ENCODE data around the gene CWC27. TPM values are rescaled to one million over a fixed set of nuclear protein-coding genes. Genes with fewer than 3 reads are reported as not detected.

CWC27 gene
- total RNA-seq, 2 experiments from 2014 or later: 31.4 to 33.7 TPM

GRCh38 chr5:65020492-65020891 lies 251.8 kb downstream of the CWC27 start:
- Mint-ChIP-seq H3K27me3 (no peaks in the 10 kb centered on the region), H3K4me3 (no peak overlapping the region), H3K27ac (no peak overlapping the region), H3K9me3 (no peaks in the 10 kb centered on the region), H3K36me3 (no peaks in the 10 kb centered on the region), H3K4me1 (ENCODE audit: low read depth) (peaks cover 9% of the 10 kb centered on the region)
- intact Hi-C loops (cut with micrococcal nuclease): loop anchor here (2.0 kb wide), 1 partner anchor 14 kb away; no protein-coding TSS in a partner anchor
- ChIA-PET CTCF (no interaction called here), POLR2A (no interaction called here)
- no peak for DNase-seq

GRCh38 chr5:65021527-65022226 lies 252.9 kb downstream of the CWC27 start:
- DNase-seq: no peak
- ChIA-PET CTCF (no interaction called here), POLR2A (no interaction called here)
- Mint-ChIP-seq H3K9me3 (no peaks in the 10 kb centered on the region), H3K27me3 (no peaks in the 10 kb centered on the region), H3K4me3 (no peak overlapping the region), H3K36me3 (no peaks in the 10 kb centered on the region), H3K4me1 (ENCODE audit: low read depth) (peaks cover 11% of the 10 kb centered on the region), H3K27ac (no peak overlapping the region)
- intact Hi-C loops (cut with micrococcal nuclease): loop anchor here (2.0 kb wide), 1 partner anchor 13 kb away; no protein-coding TSS in a partner anchor

- no peaks in the 10 kb centered on the region for H3K27me3 Mint-ChIP-seq
- POLR2A ChIA-PET: no interaction called here
- CTCF ChIA-PET: no interaction called here
Observed at GRCh38 chr5:65022932-65023331, 254.2 kb downstream of the CWC27 start.

GRCh38 chr5:65024681-65025080 lies 256.0 kb downstream of the CWC27 start:
- CTCF ChIA-PET: no interaction called here
- no peaks in the 10 kb centered on the region for H3K9me3 Mint-ChIP-seq
- intact Hi-C loops (cut with micrococcal nuclease): no loop called here

More at GRCh38 chr5:65022932-65023331, 254.2 kb downstream of the CWC27 start:
- intact Hi-C loops (cut with micrococcal nuclease): no loop called here
- DNase-seq: no peak
- Mint-ChIP-seq H3K4me1 (ENCODE audit: low read depth) (peaks cover 18% of the 10 kb centered on the region), H3K4me3 (no peak overlapping the region), H3K36me3 (no peaks in the 10 kb centered on the region), H3K9me3 (no peaks in the 10 kb centered on the region), H3K27ac (no peak overlapping the region)

GRCh38 chr5:65026816-65027548 lies 258.3 kb downstream of the CWC27 start:
- ChIA-PET CTCF (no interaction called here), POLR2A (no interaction called here)
- no peaks in the 10 kb centered on the region for H3K36me3 Mint-ChIP-seq
- no peaks in the 10 kb centered on the region for H3K27me3 Mint-ChIP-seq
- H3K27ac Mint-ChIP-seq: peak overlapping the region; percentile 3
- no peaks in the 10 kb centered on the region for H3K9me3 Mint-ChIP-seq
- peak; percentile 34 for DNase-seq
- intact Hi-C loops (cut with micrococcal nuclease): no loop called here
- peaks cover 9% of the 10 kb centered on the region for H3K4me1 Mint-ChIP-seq (ENCODE audit: low read depth)
- H3K4me3 Mint-ChIP-seq: no peak overlapping the region

More at GRCh38 chr5:65024681-65025080, 256.0 kb downstream of the CWC27 start:
- Mint-ChIP-seq H3K27ac (no peak overlapping the region), H3K4me1 (ENCODE audit: low read depth) (peaks cover 18% of the 10 kb centered on the region), H3K4me3 (no peak overlapping the region), H3K36me3 (no peaks in the 10 kb centered on the region), H3K27me3 (no peaks in the 10 kb centered on the region)
- DNase-seq: no peak
- POLR2A ChIA-PET: no interaction called here

GRCh38 chr5:65029178-65029577 lies 260.4 kb downstream of the CWC27 start:
- peaks cover 9% of the 10 kb centered on the region for H3K4me1 Mint-ChIP-seq (ENCODE audit: low read depth)
- H3K36me3 Mint-ChIP-seq: no peaks in the 10 kb centered on the region
- no peaks in the 10 kb centered on the region for H3K9me3 Mint-ChIP-seq
- no peak overlapping the region for H3K4me3 Mint-ChIP-seq
- intact Hi-C loops (cut with micrococcal nuclease): no loop called here
- CTCF ChIA-PET: no interaction called here
- POLR2A ChIA-PET: no interaction called here
- no peak overlapping the region for H3K27ac Mint-ChIP-seq
- H3K27me3 Mint-ChIP-seq: no peaks in the 10 kb centered on the region
- no peak for DNase-seq

GRCh38 chr5:65030056-65030455 lies 261.3 kb downstream of the CWC27 start:
- ChIA-PET CTCF (no interaction called here), POLR2A (no interaction called here)
- H3K27me3 Mint-ChIP-seq: no peaks in the 10 kb centered on the region
- no peaks in the 10 kb centered on the region for H3K9me3 Mint-ChIP-seq
- H3K36me3 Mint-ChIP-seq: no peaks in the 10 kb centered on the region
- intact Hi-C loops (cut with micrococcal nuclease): no loop called here
- no peak overlapping the region for H3K27ac Mint-ChIP-seq
- no peak for DNase-seq
- peaks cover 12% of the 10 kb centered on the region for H3K4me1 Mint-ChIP-seq (ENCODE audit: low read depth)
- H3K4me3 Mint-ChIP-seq: no peak overlapping the region

GRCh38 chr5:65032250-65032649 lies 263.5 kb downstream of the CWC27 start:
- H3K4me3 Mint-ChIP-seq: no peak overlapping the region
- POLR2A ChIA-PET: no interaction called here
- H3K9me3 Mint-ChIP-seq: no peaks in the 10 kb centered on the region
- intact Hi-C loops (cut with micrococcal nuclease): no loop called here
- H3K4me1 Mint-ChIP-seq (ENCODE audit: low read depth): peaks cover 22% of the 10 kb centered on the region
- DNase-seq: no peak
- no peaks in the 10 kb centered on the region for H3K36me3 Mint-ChIP-seq
- H3K27ac Mint-ChIP-seq: no peak overlapping the region
- H3K27me3 Mint-ChIP-seq: no peaks in the 10 kb centered on the region
- CTCF ChIA-PET: no interaction called here

GRCh38 chr5:65034029-65034812 lies 265.5 kb downstream of the CWC27 start:
- ChIA-PET POLR2A (interaction anchor here (1.3 to 1.6 kb wide), 2 partner anchors 69 to 267 kb away, joined by 3 read pairs; no protein-coding TSS in a partner anchor), CTCF (no interaction called here)
- H3K4me3 Mint-ChIP-seq: peak overlapping the region; percentile 55
- H3K9me3 Mint-ChIP-seq: no peaks in the 10 kb centered on the region
- no peak for DNase-seq
- intact Hi-C loops (cut with micrococcal nuclease): loop anchor here (2.0 kb wide), 1 partner anchor 13 kb away; no protein-coding TSS in a partner anchor
- H3K4me1 Mint-ChIP-seq (ENCODE audit: low read depth): peaks cover 31% of the 10 kb centered on the region
- H3K27ac Mint-ChIP-seq: peak overlapping the region; percentile 60
- H3K36me3 Mint-ChIP-seq: no peaks in the 10 kb centered on the region
- H3K27me3 Mint-ChIP-seq: no peaks in the 10 kb centered on the region

- H3K4me3 Mint-ChIP-seq: peak overlapping the region; percentile 72
- ChIA-PET CTCF (no interaction called here), POLR2A (interaction anchor here (1.0 to 1.6 kb wide), 3 partner anchors 68 to 528 kb away, joined by 3 read pairs; partner anchors contain the start of genes CENPK and PPWD1)
- intact Hi-C loops (cut with micrococcal nuclease): loop anchor here (1.0 to 5.0 kb wide), 6 partner anchors 14 to 892 kb away; partner anchors contain the start of genes CENPK, CWC27, ERBIN and PPWD1
- H3K36me3 Mint-ChIP-seq: no peaks in the 10 kb centered on the region
- no peaks in the 10 kb centered on the region for H3K27me3 Mint-ChIP-seq
- no peaks in the 10 kb centered on the region for H3K9me3 Mint-ChIP-seq
- no peak for DNase-seq
- peaks cover 31% of the 10 kb centered on the region for H3K4me1 Mint-ChIP-seq (ENCODE audit: low read depth)
- H3K27ac Mint-ChIP-seq: peak overlapping the region; percentile 60
Observed at GRCh38 chr5:65034813-65035209, 266.1 kb downstream of the CWC27 start.

GRCh38 chr5:65035211-65036206 lies 266.8 kb downstream of the CWC27 start:
- Mint-ChIP-seq H3K27ac (peak overlapping the region; percentile 89), H3K4me1 (ENCODE audit: low read depth) (peaks cover 31% of the 10 kb centered on the region), H3K27me3 (no peaks in the 10 kb centered on the region), H3K36me3 (no peaks in the 10 kb centered on the region), H3K4me3 (peak overlapping the region; percentile 72), H3K9me3 (no peaks in the 10 kb centered on the region)
- POLR2A ChIA-PET: interaction anchor here (1.0 to 1.6 kb wide), 3 partner anchors 68 to 527 kb away, joined by 3 read pairs; partner anchors contain the start of genes CENPK and PPWD1
- CTCF ChIA-PET: interaction anchor here (1.4 kb wide), 1 partner anchor 225 kb away, joined by 3 read pairs; no protein-coding TSS in a partner anchor
- DNase-seq: peak; percentile 87
- intact Hi-C loops (cut with micrococcal nuclease): loop anchor here (1.0 to 5.0 kb wide), 8 partner anchors 15 to 892 kb away; partner anchors contain the start of genes CENPK, CWC27, ERBIN and PPWD1

All from activated CD4-positive, alpha-beta memory T cell treated with anti-CD3 and anti-CD28 coated beads for 36 hours (primary cell).